Measurements from ENCODE around the gene PDE7B.

The PDE7B gene

DNA sequence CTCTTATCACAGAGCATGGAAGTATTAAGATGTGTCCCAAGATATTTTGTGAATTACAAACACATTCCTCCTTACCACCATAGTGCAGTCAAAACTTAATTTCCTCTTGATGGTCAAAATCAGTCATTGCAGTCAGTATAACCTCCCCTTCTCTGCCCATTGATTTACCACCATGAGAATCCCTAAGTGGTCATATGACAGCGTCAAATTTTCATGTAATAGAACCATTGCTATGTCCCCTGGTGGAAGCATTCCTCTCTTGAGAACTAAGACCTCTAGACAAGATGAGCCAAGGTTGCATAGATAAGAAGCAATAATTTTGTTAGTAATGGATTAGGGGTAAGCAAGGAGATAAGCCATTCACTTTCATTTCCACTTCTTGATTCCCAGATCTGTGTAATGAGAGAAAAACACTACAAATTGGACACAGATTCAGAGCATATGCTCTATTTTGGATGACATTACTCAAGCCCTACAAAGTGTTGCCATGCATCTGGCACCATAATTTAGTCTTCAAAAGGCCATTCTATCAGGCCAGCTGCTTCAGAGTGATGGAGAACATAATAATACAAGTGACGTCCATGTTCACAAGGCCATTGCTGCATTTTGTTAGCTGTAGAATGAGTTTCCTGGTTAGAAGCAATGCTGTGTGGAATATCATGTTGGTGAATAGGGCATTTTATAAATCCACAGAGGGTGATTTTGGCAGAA is 49.6 kb upstream of the PDE7B start:
- H3K27ac ChIP-seq (ENCODE audit: extremely low read depth, low read depth, low read length): no peak overlapping the region
- H3K4me1 ChIP-seq (ENCODE audit: control insufficient read depth, insufficient read depth, low read length): no peaks in the 10 kb centered on the region
- TF ChIP-seq PRDM1 (tag by site-specific recombination; IDR thresholded peaks at IDR 0.05) (no peak), ZNF341 (tag by site-specific recombination; IDR thresholded peaks at IDR 0.05; ENCODE audit: low read depth) (no peak), ZNF560 (tag by site-specific recombination; IDR thresholded peaks at IDR 0.05; ENCODE audit: borderline replicate concordance) (no peak), ZNF785 (tag by site-specific recombination; IDR thresholded peaks at IDR 0.05) (no peak), ZFP37 (tag by site-specific recombination; IDR thresholded peaks at IDR 0.05) (no peak)
- CTCF ChIA-PET: interaction anchor here (0.6 kb wide), 1 partner anchor 110 kb away, joined by 4 read pairs; no protein-coding TSS in a partner anchor
- POLR2A ChIA-PET: no interaction called here
- H3K36me3 ChIP-seq (ENCODE audit: control insufficient read depth in 2 of 2, insufficient read depth in 1 of 2, low read length in 2 of 2): no peaks in the 10 kb centered on the region
- no peak overlapping the region for H3K4me3 ChIP-seq (ENCODE audit: low read depth, low read length)
- H3K9me3 ChIP-seq (ENCODE audit: control insufficient read depth, insufficient read depth, low read depth, low read length): no peaks in the 10 kb centered on the region

DNA sequence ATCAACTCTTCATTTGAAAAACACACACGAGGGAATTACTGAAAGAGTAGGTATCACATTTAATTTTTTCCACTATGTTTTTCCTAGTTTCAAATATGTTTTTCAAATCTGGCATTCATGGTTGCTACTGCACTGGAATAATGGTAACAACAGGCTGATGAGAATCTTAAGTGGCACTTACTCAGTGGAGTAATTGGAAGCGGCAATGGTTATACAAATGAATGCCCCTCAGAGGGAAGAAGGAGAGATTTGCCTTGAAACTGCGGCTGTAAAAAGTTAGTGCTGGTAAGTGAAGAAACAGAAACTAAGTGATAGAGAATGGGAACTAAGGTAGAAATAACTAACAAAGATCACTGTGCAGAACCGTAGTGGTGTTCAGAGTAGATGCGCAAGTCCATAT is 41.0 kb upstream of the PDE7B start:
- no peak overlapping the region for H3K27ac ChIP-seq (ENCODE audit: extremely low read depth, low read depth, low read length)
- CTCF ChIA-PET: no interaction called here
- POLR2A ChIA-PET: no interaction called here
- no peaks in the 10 kb centered on the region for H3K4me1 ChIP-seq (ENCODE audit: control insufficient read depth, insufficient read depth, low read length)
- no peaks in the 10 kb centered on the region for H3K36me3 ChIP-seq (ENCODE audit: control insufficient read depth in 2 of 2, insufficient read depth in 1 of 2, low read length in 2 of 2)
- H3K4me3 ChIP-seq (ENCODE audit: low read depth, low read length): no peak overlapping the region
- H3K9me3 ChIP-seq (ENCODE audit: control insufficient read depth, insufficient read depth, low read depth, low read length): no peaks in the 10 kb centered on the region
- TF ChIP-seq ZEB2 (tag by site-specific recombination; IDR thresholded peaks at IDR 0.05) (no peak), ZNF555 (tag by site-specific recombination; conservative IDR thresholded peaks at IDR 0.05) (no peak), ZNF514 (tag by site-specific recombination; IDR thresholded peaks at IDR 0.05) (no peak), WT1 (tag by site-specific recombination; IDR thresholded peaks at IDR 0.05) (no peak), SCRT1 (tag by site-specific recombination; IDR thresholded peaks at IDR 0.05; ENCODE audit: borderline replicate concordance) (no peak), REPIN1 (tag by site-specific recombination; IDR thresholded peaks at IDR 0.05; ENCODE audit: low read depth) (no peak), ZFP37 (tag by site-specific recombination; IDR thresholded peaks at IDR 0.05) (no peak), ZIC2 (tag by site-specific recombination; IDR thresholded peaks at IDR 0.05) (no peak), ZSCAN30 (tag by site-specific recombination; IDR thresholded peaks at IDR 0.05) (no peak), BCL11B (tag by site-specific recombination; IDR thresholded peaks at IDR 0.05; ENCODE audit: low read depth) (no peak)
- TF ChIP-seq, protein P1, sequence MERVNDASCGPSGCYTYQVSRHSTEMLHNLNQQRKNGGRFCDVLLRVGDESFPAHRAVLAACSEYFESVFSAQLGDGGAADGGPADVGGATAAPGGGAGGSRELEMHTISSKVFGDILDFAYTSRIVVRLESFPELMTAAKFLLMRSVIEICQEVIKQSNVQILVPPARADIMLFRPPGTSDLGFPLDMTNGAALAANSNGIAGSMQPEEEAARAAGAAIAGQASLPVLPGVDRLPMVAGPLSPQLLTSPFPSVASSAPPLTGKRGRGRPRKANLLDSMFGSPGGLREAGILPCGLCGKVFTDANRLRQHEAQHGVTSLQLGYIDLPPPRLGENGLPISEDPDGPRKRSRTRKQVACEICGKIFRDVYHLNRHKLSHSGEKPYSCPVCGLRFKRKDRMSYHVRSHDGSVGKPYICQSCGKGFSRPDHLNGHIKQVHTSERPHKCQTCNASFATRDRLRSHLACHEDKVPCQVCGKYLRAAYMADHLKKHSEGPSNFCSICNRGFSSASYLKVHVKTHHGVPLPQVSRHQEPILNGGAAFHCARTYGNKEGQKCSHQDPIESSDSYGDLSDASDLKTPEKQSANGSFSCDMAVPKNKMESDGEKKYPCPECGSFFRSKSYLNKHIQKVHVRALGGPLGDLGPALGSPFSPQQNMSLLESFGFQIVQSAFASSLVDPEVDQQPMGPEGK (tag by site-specific recombination; IDR thresholded peaks at IDR 0.05): no peak
- TF ChIP-seq, protein P2, sequence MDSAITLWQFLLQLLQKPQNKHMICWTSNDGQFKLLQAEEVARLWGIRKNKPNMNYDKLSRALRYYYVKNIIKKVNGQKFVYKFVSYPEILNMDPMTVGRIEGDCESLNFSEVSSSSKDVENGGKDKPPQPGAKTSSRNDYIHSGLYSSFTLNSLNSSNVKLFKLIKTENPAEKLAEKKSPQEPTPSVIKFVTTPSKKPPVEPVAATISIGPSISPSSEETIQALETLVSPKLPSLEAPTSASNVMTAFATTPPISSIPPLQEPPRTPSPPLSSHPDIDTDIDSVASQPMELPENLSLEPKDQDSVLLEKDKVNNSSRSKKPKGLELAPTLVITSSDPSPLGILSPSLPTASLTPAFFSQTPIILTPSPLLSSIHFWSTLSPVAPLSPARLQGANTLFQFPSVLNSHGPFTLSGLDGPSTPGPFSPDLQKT (IDR thresholded peaks at IDR 0.05; ENCODE audit: borderline replicate concordance, low read depth, low read length): no peak
- TF ChIP-seq, protein P3, sequence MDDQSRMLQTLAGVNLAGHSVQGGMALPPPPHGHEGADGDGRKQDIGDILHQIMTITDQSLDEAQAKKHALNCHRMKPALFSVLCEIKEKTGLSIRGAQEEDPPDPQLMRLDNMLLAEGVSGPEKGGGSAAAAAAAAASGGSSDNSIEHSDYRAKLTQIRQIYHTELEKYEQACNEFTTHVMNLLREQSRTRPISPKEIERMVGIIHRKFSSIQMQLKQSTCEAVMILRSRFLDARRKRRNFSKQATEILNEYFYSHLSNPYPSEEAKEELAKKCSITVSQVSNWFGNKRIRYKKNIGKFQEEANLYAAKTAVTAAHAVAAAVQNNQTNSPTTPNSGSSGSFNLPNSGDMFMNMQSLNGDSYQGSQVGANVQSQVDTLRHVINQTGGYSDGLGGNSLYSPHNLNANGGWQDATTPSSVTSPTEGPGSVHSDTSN (CRISPR knock-in tag; IDR thresholded peaks at IDR 0.05): no peak
- TF ChIP-seq, protein P4, sequence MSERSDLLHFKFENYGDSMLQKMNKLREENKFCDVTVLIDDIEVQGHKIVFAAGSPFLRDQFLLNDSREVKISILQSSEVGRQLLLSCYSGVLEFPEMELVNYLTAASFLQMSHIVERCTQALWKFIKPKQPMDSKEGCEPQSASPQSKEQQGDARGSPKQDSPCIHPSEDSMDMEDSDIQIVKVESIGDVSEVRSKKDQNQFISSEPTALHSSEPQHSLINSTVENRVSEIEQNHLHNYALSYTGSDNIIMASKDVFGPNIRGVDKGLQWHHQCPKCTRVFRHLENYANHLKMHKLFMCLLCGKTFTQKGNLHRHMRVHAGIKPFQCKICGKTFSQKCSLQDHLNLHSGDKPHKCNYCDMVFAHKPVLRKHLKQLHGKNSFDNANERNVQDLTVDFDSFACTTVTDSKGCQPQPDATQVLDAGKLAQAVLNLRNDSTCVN (tag by site-specific recombination; optimal IDR thresholded peaks at IDR 0.05): no peak
- TF ChIP-seq, protein P5, sequence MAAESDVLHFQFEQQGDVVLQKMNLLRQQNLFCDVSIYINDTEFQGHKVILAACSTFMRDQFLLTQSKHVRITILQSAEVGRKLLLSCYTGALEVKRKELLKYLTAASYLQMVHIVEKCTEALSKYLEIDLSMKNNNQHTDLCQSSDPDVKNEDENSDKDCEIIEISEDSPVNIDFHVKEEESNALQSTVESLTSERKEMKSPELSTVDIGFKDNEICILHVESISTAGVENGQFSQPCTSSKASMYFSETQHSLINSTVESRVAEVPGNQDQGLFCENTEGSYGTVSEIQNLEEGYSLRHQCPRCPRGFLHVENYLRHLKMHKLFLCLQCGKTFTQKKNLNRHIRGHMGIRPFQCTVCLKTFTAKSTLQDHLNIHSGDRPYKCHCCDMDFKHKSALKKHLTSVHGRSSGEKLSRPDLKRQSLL (tag by site-specific recombination; IDR thresholded peaks at IDR 0.05): no peak
- TF ChIP-seq, protein P6, sequence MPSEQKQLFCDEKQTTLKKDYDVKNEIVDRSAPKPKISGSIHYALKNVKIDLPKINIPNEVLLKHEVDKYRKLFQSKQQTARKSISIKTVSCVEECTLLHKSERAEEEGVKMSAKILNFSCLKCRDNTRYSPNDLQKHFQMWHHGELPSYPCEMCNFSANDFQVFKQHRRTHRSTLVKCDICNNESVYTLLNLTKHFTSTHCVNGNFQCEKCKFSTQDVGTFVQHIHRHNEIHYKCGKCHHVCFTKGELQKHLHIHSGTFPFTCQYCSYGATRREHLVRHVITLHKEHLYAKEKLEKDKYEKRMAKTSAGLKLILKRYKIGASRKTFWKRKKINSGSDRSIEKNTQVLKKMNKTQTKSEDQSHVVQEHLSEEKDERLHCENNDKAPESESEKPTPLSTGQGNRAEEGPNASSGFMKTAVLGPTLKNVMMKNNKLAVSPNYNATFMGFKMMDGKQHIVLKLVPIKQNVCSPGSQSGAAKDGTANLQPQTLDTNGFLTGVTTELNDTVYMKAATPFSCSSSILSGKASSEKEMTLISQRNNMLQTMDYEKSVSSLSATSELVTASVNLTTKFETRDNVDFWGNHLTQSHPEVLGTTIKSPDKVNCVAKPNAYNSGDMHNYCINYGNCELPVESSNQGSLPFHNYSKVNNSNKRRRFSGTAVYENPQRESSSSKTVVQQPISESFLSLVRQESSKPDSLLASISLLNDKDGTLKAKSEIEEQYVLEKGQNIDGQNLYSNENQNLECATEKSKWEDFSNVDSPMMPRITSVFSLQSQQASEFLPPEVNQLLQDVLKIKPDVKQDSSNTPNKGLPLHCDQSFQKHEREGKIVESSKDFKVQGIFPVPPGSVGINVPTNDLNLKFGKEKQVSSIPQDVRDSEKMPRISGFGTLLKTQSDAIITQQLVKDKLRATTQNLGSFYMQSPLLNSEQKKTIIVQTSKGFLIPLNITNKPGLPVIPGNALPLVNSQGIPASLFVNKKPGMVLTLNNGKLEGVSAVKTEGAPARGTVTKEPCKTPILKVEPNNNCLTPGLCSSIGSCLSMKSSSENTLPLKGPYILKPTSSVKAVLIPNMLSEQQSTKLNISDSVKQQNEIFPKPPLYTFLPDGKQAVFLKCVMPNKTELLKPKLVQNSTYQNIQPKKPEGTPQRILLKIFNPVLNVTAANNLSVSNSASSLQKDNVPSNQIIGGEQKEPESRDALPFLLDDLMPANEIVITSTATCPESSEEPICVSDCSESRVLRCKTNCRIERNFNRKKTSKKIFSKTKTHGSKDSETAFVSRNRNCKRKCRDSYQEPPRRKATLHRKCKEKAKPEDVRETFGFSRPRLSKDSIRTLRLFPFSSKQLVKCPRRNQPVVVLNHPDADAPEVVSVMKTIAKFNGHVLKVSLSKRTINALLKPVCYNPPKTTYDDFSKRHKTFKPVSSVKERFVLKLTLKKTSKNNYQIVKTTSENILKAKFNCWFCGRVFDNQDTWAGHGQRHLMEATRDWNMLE (tag by site-specific recombination; conservative IDR thresholded peaks at IDR 0.05; ENCODE audit: low read depth): no peak
- TF ChIP-seq, protein P7, sequence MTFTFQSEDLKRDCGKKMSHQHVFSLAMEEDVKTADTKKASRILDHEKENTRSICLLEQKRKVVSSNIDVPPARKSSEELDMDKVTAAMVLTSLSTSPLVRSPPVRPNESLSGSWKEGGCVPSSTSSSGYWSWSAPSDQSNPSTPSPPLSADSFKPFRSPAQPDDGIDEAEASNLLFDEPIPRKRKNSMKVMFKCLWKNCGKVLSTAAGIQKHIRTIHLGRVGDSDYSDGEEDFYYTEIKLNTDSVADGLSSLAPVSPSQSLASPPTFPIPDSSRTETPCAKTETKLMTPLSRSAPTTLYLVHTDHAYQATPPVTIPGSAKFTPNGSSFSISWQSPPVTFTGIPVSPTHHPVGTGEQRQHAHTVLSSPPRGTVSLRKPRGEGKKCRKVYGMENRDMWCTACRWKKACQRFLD (tag by site-specific recombination; IDR thresholded peaks at IDR 0.05): no peak

Data from HEK293 (cell line).